ENCODE results near the gene PPP1R13B.

PPP1R13B gene

GRCh38 chr14:103870144-103870876, 22.9 kb upstream of the PPP1R13B start:
- Histone ChIP-seq H3K9me3 (ENCODE audit: control insufficient read depth in 2 of 2, low read length in 2 of 2) (no peaks in the 10 kb centered on the region), H3K4me1 (ENCODE audit: control insufficient read depth in 2 of 2, insufficient read depth in 2 of 2, low read length in 2 of 2) (peaks cover 9 to 17% of the 10 kb centered on the region in 2 donors), H3K27ac (ENCODE audit: low read depth in 2 of 2, low read length in 2 of 2) (no peak overlapping the region)

GRCh38 chr14:103869406-103870143, 22.2 kb upstream of the PPP1R13B start:
- peaks cover 9 to 17% of the 10 kb centered on the region in 2 donors for H3K4me1 ChIP-seq (ENCODE audit: control insufficient read depth in 2 of 2, insufficient read depth in 2 of 2, low read length in 2 of 2)

More at GRCh38 chr14:103870144-103870876, 22.9 kb upstream of the PPP1R13B start:
- H3K36me3 ChIP-seq (ENCODE audit: control insufficient read depth in 2 of 2, insufficient read depth in 2 of 2, low read length in 2 of 2) = no peaks in the 10 kb centered on the region
- H3K27me3 ChIP-seq (ENCODE audit: control insufficient read depth in 2 of 2, insufficient read depth in 2 of 2, low read length in 2 of 2) = no peaks in the 10 kb centered on the region
- H3K4me3 ChIP-seq (ENCODE audit: low read length in 2 of 2) = no peak overlapping the region
- no peak overlapping the region for H3K9ac ChIP-seq (ENCODE audit: low read depth in 1 of 2, low read length in 2 of 2)

GRCh38 chr14:103868242-103868897, 21.0 kb upstream of the PPP1R13B start:
- H3K4me3 ChIP-seq (ENCODE audit: low read length in 2 of 2) = no peak overlapping the region
- no peaks in the 10 kb centered on the region for H3K9me3 ChIP-seq (ENCODE audit: control insufficient read depth in 2 of 2, low read length in 2 of 2)
- no peaks in the 10 kb centered on the region for H3K36me3 ChIP-seq (ENCODE audit: control insufficient read depth in 2 of 2, insufficient read depth in 2 of 2, low read length in 2 of 2)
- H3K4me1 ChIP-seq (ENCODE audit: control insufficient read depth in 2 of 2, insufficient read depth in 2 of 2, low read length in 2 of 2) = peaks cover 9 to 17% of the 10 kb centered on the region in 2 donors
- H3K9ac ChIP-seq (ENCODE audit: low read depth in 1 of 2, low read length in 2 of 2) = no peak overlapping the region
- H3K27me3 ChIP-seq (ENCODE audit: control insufficient read depth in 2 of 2, insufficient read depth in 2 of 2, low read length in 2 of 2) = no peaks in the 10 kb centered on the region
- no peak overlapping the region for H3K27ac ChIP-seq (ENCODE audit: low read depth in 2 of 2, low read length in 2 of 2)

More at GRCh38 chr14:103869406-103870143, 22.2 kb upstream of the PPP1R13B start:
- no peaks in the 10 kb centered on the region for H3K9me3 ChIP-seq (ENCODE audit: control insufficient read depth in 2 of 2, low read length in 2 of 2)
- no peaks in the 10 kb centered on the region for H3K27me3 ChIP-seq (ENCODE audit: control insufficient read depth in 2 of 2, insufficient read depth in 2 of 2, low read length in 2 of 2)
- H3K9ac ChIP-seq (ENCODE audit: low read depth in 1 of 2, low read length in 2 of 2) = no peak overlapping the region
- H3K36me3 ChIP-seq (ENCODE audit: control insufficient read depth in 2 of 2, insufficient read depth in 2 of 2, low read length in 2 of 2) = no peaks in the 10 kb centered on the region
- no peak overlapping the region for H3K27ac ChIP-seq (ENCODE audit: low read depth in 2 of 2, low read length in 2 of 2)
- no peak overlapping the region for H3K4me3 ChIP-seq (ENCODE audit: low read length in 2 of 2)

- Histone ChIP-seq H3K9me3 (ENCODE audit: control insufficient read depth in 2 of 2, low read length in 2 of 2) (no peaks in the 10 kb centered on the region), H3K27me3 (ENCODE audit: control insufficient read depth in 2 of 2, insufficient read depth in 2 of 2, low read length in 2 of 2) (no peaks in the 10 kb centered on the region), H3K4me3 (ENCODE audit: low read length in 2 of 2) (no peak overlapping the region), H3K27ac (ENCODE audit: low read depth in 2 of 2, low read length in 2 of 2) (no peak overlapping the region), H3K9ac (ENCODE audit: low read depth in 1 of 2, low read length in 2 of 2) (no peak overlapping the region), H3K4me1 (ENCODE audit: control insufficient read depth in 2 of 2, insufficient read depth in 2 of 2, low read length in 2 of 2) (peaks cover 6 to 14% of the 10 kb centered on the region in 2 donors), H3K36me3 (ENCODE audit: control insufficient read depth in 2 of 2, insufficient read depth in 2 of 2, low read length in 2 of 2) (no peaks in the 10 kb centered on the region)
These were observed 20.2 kb upstream of the PPP1R13B start for GRCh38 chr14:103867523-103867953.

GRCh38 chr14:103867020-103867419, 19.6 kb upstream of the PPP1R13B start:
- Histone ChIP-seq H3K27me3 (ENCODE audit: control insufficient read depth in 2 of 2, insufficient read depth in 2 of 2, low read length in 2 of 2) (no peaks in the 10 kb centered on the region), H3K27ac (ENCODE audit: low read depth in 2 of 2, low read length in 2 of 2) (no peak overlapping the region), H3K9me3 (ENCODE audit: control insufficient read depth in 2 of 2, low read length in 2 of 2) (no peaks in the 10 kb centered on the region), H3K9ac (ENCODE audit: low read depth in 1 of 2, low read length in 2 of 2) (no peak overlapping the region), H3K4me1 (ENCODE audit: control insufficient read depth in 2 of 2, insufficient read depth in 2 of 2, low read length in 2 of 2) (peaks cover 3 to 9% of the 10 kb centered on the region in 2 donors), H3K4me3 (ENCODE audit: low read length in 2 of 2) (no peak overlapping the region), H3K36me3 (ENCODE audit: control insufficient read depth in 2 of 2, insufficient read depth in 2 of 2, low read length in 2 of 2) (no peaks in the 10 kb centered on the region)

GRCh38 chr14:103863245-103863644, 15.9 kb upstream of the PPP1R13B start:
- Histone ChIP-seq H3K27ac (ENCODE audit: low read depth in 2 of 2, low read length in 2 of 2) (no peak overlapping the region), H3K9ac (ENCODE audit: low read depth in 1 of 2, low read length in 2 of 2) (no peak overlapping the region), H3K36me3 (ENCODE audit: control insufficient read depth in 2 of 2, insufficient read depth in 2 of 2, low read length in 2 of 2) (no peaks in the 10 kb centered on the region), H3K9me3 (ENCODE audit: control insufficient read depth in 2 of 2, low read length in 2 of 2) (no peaks in the 10 kb centered on the region), H3K4me1 (ENCODE audit: control insufficient read depth in 2 of 2, insufficient read depth in 2 of 2, low read length in 2 of 2) (peaks cover 0 to 5% of the 10 kb centered on the region in 2 donors), H3K4me3 (ENCODE audit: low read length in 2 of 2) (no peak overlapping the region), H3K27me3 (ENCODE audit: control insufficient read depth in 2 of 2, insufficient read depth in 2 of 2, low read length in 2 of 2) (no peaks in the 10 kb centered on the region)

GRCh38 chr14:103862393-103862782, 15.0 kb upstream of the PPP1R13B start:
- Histone ChIP-seq H3K27ac (ENCODE audit: low read depth in 2 of 2, low read length in 2 of 2) (no peak overlapping the region), H3K4me3 (ENCODE audit: low read length in 2 of 2) (no peak overlapping the region), H3K36me3 (ENCODE audit: control insufficient read depth in 2 of 2, insufficient read depth in 2 of 2, low read length in 2 of 2) (no peaks in the 10 kb centered on the region), H3K9me3 (ENCODE audit: control insufficient read depth in 2 of 2, low read length in 2 of 2) (no peaks in the 10 kb centered on the region), H3K9ac (ENCODE audit: low read depth in 1 of 2, low read length in 2 of 2) (no peak overlapping the region), H3K4me1 (ENCODE audit: control insufficient read depth in 2 of 2, insufficient read depth in 2 of 2, low read length in 2 of 2) (no peaks in the 10 kb centered on the region), H3K27me3 (ENCODE audit: control insufficient read depth in 2 of 2, insufficient read depth in 2 of 2, low read length in 2 of 2) (no peaks in the 10 kb centered on the region)

- Histone ChIP-seq H3K9ac (ENCODE audit: low read depth in 1 of 2, low read length in 2 of 2) (no peak overlapping the region), H3K4me1 (ENCODE audit: control insufficient read depth in 2 of 2, insufficient read depth in 2 of 2, low read length in 2 of 2) (no peaks in the 10 kb centered on the region), H3K27ac (ENCODE audit: low read depth in 2 of 2, low read length in 2 of 2) (no peak overlapping the region), H3K27me3 (ENCODE audit: control insufficient read depth in 2 of 2, insufficient read depth in 2 of 2, low read length in 2 of 2) (no peaks in the 10 kb centered on the region), H3K36me3 (ENCODE audit: control insufficient read depth in 2 of 2, insufficient read depth in 2 of 2, low read length in 2 of 2) (no peaks in the 10 kb centered on the region), H3K4me3 (ENCODE audit: low read length in 2 of 2) (no peak overlapping the region), H3K9me3 (ENCODE audit: control insufficient read depth in 2 of 2, low read length in 2 of 2) (no peaks in the 10 kb centered on the region)
These were observed 14.3 kb upstream of the PPP1R13B start for GRCh38 chr14:103861413-103862392.

- Histone ChIP-seq H3K27ac (ENCODE audit: low read depth in 2 of 2, low read length in 2 of 2) (no peak overlapping the region), H3K36me3 (ENCODE audit: control insufficient read depth in 2 of 2, insufficient read depth in 2 of 2, low read length in 2 of 2) (no peaks in the 10 kb centered on the region), H3K4me3 (ENCODE audit: low read length in 2 of 2) (no peak overlapping the region), H3K27me3 (ENCODE audit: control insufficient read depth in 2 of 2, insufficient read depth in 2 of 2, low read length in 2 of 2) (no peaks in the 10 kb centered on the region), H3K4me1 (ENCODE audit: control insufficient read depth in 2 of 2, insufficient read depth in 2 of 2, low read length in 2 of 2) (peaks cover 11 to 12% of the 10 kb centered on the region in 2 donors), H3K9ac (ENCODE audit: low read depth in 1 of 2, low read length in 2 of 2) (no peak overlapping the region), H3K9me3 (ENCODE audit: control insufficient read depth in 2 of 2, low read length in 2 of 2) (no peaks in the 10 kb centered on the region)
These were observed 12.2 kb upstream of the PPP1R13B start for GRCh38 chr14:103859416-103860202.
